HepG2 (cell line): ENCODE data around the gene HS6ST1. TPM values are rescaled to one million over a fixed set of nuclear protein-coding genes. Genes with fewer than 3 reads are reported as not detected.

Experiments
- ATAC-seq: fragments of 200-7000 bp; cut with Tn5 transposase; 3 replicates; pipeline ENCODE4 v1.9.1; 2020; ENCODE audit warnings: mild to moderate bottlenecking, moderate library complexity
- BruUV-seq: library from RNA; stranded (reverse); fragments of 400-500 nt; replicated peaks from 2 replicates; lab custom pipeline; 2021; lab: Mats Ljungman, UMichigan
- CTCF ChIA-PET: fragments of 300-600 bp; formaldehyde crosslinking; extraction: SDS; loops from one replicate; lab custom pipeline; 2021; ENCODE audit warnings: low total read pairs, inconsistent platforms, low intra/inter-chr PET ratio; lab: Yijun Ruan, JAX
- POLR2A ChIA-PET: fragments of 350-600 bp; sonication (Branson Sonifier 250); formaldehyde crosslinking; loops from one replicate; lab custom pipeline; 2020; ENCODE audit warnings: antibody characterized with exemption, inconsistent platforms; lab: Yijun Ruan, JAX
- DNase-seq: peaks from one replicate; pipeline ENCODE4 v3.0.0-alpha.2; 2015; ENCODE audit warnings: low spot score
- FAIRE-seq: peaks from 3 replicates; lab custom pipeline; 2011; peaks lifted over from hg19 to GRCh38; lab: Jason Lieb, UNC
- H2AFZ ChIP-seq: one replicate; pipeline ENCODE4 v1.6.1; 2011; ENCODE audit warnings: low read length, inconsistent platforms
- H3K27ac ChIP-seq: fragments of 300-600 bp; 3 replicates; pipeline ENCODE4 v1.8.0; 2011; ENCODE audit warnings: mixed run types, mild to moderate bottlenecking, mixed read lengths, low read length, inconsistent platforms; ENCODE audit not compliant: insufficient read depth; ENCODE audit errors: extremely low read length
- H3K27me3 ChIP-seq, 2 experiments: fragments of 200-600 bp in 1 of 2; 2 replicates in 1 of 2; 3 replicates in 1 of 2; pipeline versions ENCODE4 v1.6.0 to v1.8.0; 2011; ENCODE audit warnings: low read length in 2 of 2, mild to moderate bottlenecking in 2 of 2, moderate library complexity in 2 of 2, inconsistent platforms in 1 of 2; ENCODE audit not compliant: insufficient read depth in 2 of 2, control insufficient read depth in 1 of 2
- H3K36me3 ChIP-seq, 2 experiments: fragments of 200-600 bp in 1 of 2; replicated peaks in 1 of 2; 2 replicates in 1 of 2; 3 replicates in 1 of 2; pipeline versions ENCODE4 v1.5.1 to v1.8.0; 2011; ENCODE audit warnings: low read length in 2 of 2, inconsistent platforms in 1 of 2; ENCODE audit not compliant: insufficient read depth in 2 of 2, control insufficient read depth in 1 of 2
- H3K4me1 ChIP-seq: 2 replicates; pipeline ENCODE4 v1.5.1; 2012; ENCODE audit warnings: low read length, inconsistent platforms; ENCODE audit not compliant: insufficient read depth
- H3K4me2 ChIP-seq: 2 replicates; pipeline ENCODE4 v1.6.0; 2011; ENCODE audit warnings: low read depth, low read length, inconsistent platforms
- H3K4me3 ChIP-seq, 3 experiments: fragments of 200-600 bp in 1 of 3; sonication (generic), shearing (Covaris generic) in 1 of 3; replicated peaks in 1 of 3; 2 replicates each; pipeline ENCODE4 v1.5.1; 2011 to 2016; ENCODE audit warnings: low read length in 3 of 3, inconsistent platforms in 2 of 3, low read depth in 2 of 3, mild to moderate bottlenecking in 2 of 3, control low read depth in 1 of 3, mixed read lengths in 1 of 3; ENCODE audit not compliant: insufficient read depth in 1 of 3
- H3K79me2 ChIP-seq: one replicate; pipeline ENCODE4 v1.6.1; 2011; ENCODE audit warnings: low read length, inconsistent platforms; ENCODE audit not compliant: insufficient read depth
- H3K9ac ChIP-seq: 2 replicates; pipeline ENCODE4 v1.6.0; 2011; ENCODE audit warnings: mild to moderate bottlenecking, low read depth, low read length, inconsistent platforms; ENCODE audit not compliant: insufficient read depth
- H3K9me3 ChIP-seq: 2 replicates; pipeline ENCODE4 v1.5.1; 2012; ENCODE audit warnings: mild to moderate bottlenecking, low read length
- H4K20me1 ChIP-seq: 2 replicates; pipeline ENCODE4 v1.6.0; 2011; ENCODE audit warnings: inconsistent platforms, mild to moderate bottlenecking, low read length, moderate library complexity; ENCODE audit not compliant: insufficient read depth
- CBX2 ChIP-seq, 2 experiments: fragments of 200-600 bp in 1 of 2; sonication (generic); formaldehyde crosslinking in 1 of 2; IDR thresholded peaks; 2 replicates each; pipeline versions ENCODE4 v1.7.0 to v1.8.1; 2018 to 2022; ENCODE audit warnings: low read depth in 2 of 2, low read length in 1 of 2, mild to moderate bottlenecking in 1 of 2, missing genetic modification reagents in 1 of 2
- GRHL1 ChIP-seq: sonication (generic); formaldehyde crosslinking; conservative IDR thresholded peaks from 2 replicates; pipeline ENCODE4 v1.8.0; 2022; ENCODE audit warnings: missing genetic modification reagents
- HOMEZ ChIP-seq: IDR thresholded peaks from 2 replicates; pipeline ENCODE4 v1.6.1; 2016; ENCODE audit warnings: low read depth
- ISL2 ChIP-seq: sonication (generic); formaldehyde crosslinking; IDR thresholded peaks from 2 replicates; pipeline ENCODE4 v1.5.0; 2020; ENCODE audit warnings: missing genetic modification reagents
- LCORL ChIP-seq, 2 experiments: fragments of 450-650 bp in 1 of 2; sonication (generic) in 1 of 2; formaldehyde crosslinking in 1 of 2; IDR thresholded peaks; 2 replicates each; pipeline versions ENCODE4 v1.5.0 to v1.6.1; 2017 to 2020; ENCODE audit warnings: antibody characterized with exemption in 1 of 2, missing genetic modification reagents in 1 of 2
- PBX2 ChIP-seq: IDR thresholded peaks from 2 replicates; pipeline ENCODE4 v1.6.1; 2016; ENCODE audit warnings: control low read depth
- SIX1 ChIP-seq: sonication (generic); formaldehyde crosslinking; IDR thresholded peaks from 2 replicates; pipeline ENCODE4 v1.4.0; 2020; ENCODE audit warnings: missing genetic modification reagents, borderline replicate concordance
- ZNF280B ChIP-seq: sonication (generic); formaldehyde crosslinking; IDR thresholded peaks from 2 replicates; pipeline ENCODE4 v1.5.0; 2020; ENCODE audit warnings: missing genetic modification reagents, mild to moderate bottlenecking, borderline replicate concordance
- ZNF572 ChIP-seq: sonication (generic); formaldehyde crosslinking; IDR thresholded peaks from 2 replicates; pipeline ENCODE4 v1.5.1; 2020; ENCODE audit warnings: mild to moderate bottlenecking, missing genetic modification reagents
- ZNF850 ChIP-seq: sonication (generic); formaldehyde crosslinking; conservative IDR thresholded peaks from 2 replicates; pipeline ENCODE4 v1.9.0; 2021; ENCODE audit warnings: mild to moderate bottlenecking, missing genetic modification reagents
- ZSCAN25 ChIP-seq: sonication (generic); formaldehyde crosslinking; IDR thresholded peaks from 2 replicates; pipeline ENCODE4 v1.8.0; 2022; ENCODE audit warnings: mild to moderate bottlenecking, missing genetic modification reagents
- WGBS: methylation state at CpG from one replicate; pipeline ENCODE4 v1.1.6; 2017; ENCODE audit warnings: low lambda C conversion rate; 5-methylcytosine and 5-hydroxymethylcytosine counted together
- in situ Hi-C: cut with HindIII; loops from 2 replicates; pipeline ENCODE4 v1.10.0; 2017; ENCODE audit warnings: low pct_unique_long_range_greater_than_20kb; ENCODE audit not compliant: extremely low pct_ligation_motif_present
- intact Hi-C: fragments of 100-400 bp; cut with micrococcal nuclease; formaldehyde crosslinking; loops from one replicate; pipeline ENCODE4 v1.10.0; 2022; ENCODE audit not compliant: unreplicated experiment
- polyA plus RNA-seq, 8 experiments: library from polyadenylated mRNA; depleted of rRNA in 3 of 8; stranded (reverse) in 7 of 8; unstranded in 1 of 8; fragments of >200 nt; fragmentation: Illumina TruSeq in 4 of 8; extraction: Trizol in 4 of 8; gene quantifications; 2 replicates each; pipeline versions ENCODE4 v1.2.1 to v1.2.3, GENCODE V29; 2011 to 2016; ENCODE audit warnings: low read depth in 4 of 8, missing spikeins in 1 of 8, mixed read lengths in 1 of 8; ENCODE audit not compliant: insufficient read depth in 1 of 8
- total RNA-seq, 5 experiments: library from RNA; depleted of rRNA; stranded (reverse); fragments of >200 nt; fragmentation: Illumina TruSeq; extraction: Trizol; gene quantifications; 2 replicates each; pipeline ENCODE4 v1.2.3, GENCODE V29; 2016; ENCODE audit warnings: low read depth in 1 of 5

Gene HS6ST1
- total and polyA plus RNA-seq, 2 of the 13 experiments (the other 11 are each of a cell fraction or from before 2014, with no cell fraction given) = 34.5 to 84.6 TPM

- no TSS peak for BruUV-seq
- H3K79me2 ChIP-seq = no peaks in the 10 kb centered on the region
- no peak; the same call in 2 of the 3 replicates for ATAC-seq
Observed at GRCh38 chr2:128345436-128346165, 26.9 kb upstream of the HS6ST1 start.

More at GRCh38 chr2:128345436-128346165, 26.9 kb upstream of the HS6ST1 start:
- Histone ChIP-seq H3K27me3 (no peaks in the 10 kb centered on the region), H3K36me3 (no peaks in the 10 kb centered on the region), H3K27ac (no peak overlapping the region), H3K9me3 (no peaks in the 10 kb centered on the region), H4K20me1 (no peaks in the 10 kb centered on the region), H3K9ac (no peak overlapping the region), H3K4me1 (peaks cover 9% of the 10 kb centered on the region; the same call in 1 of the 2 replicates), H3K4me2 (no peak overlapping the region), H3K4me3 (no peak overlapping the region), H2AFZ (no peak overlapping the region)
- WGBS = 91% methylated on average over 43 of the region's 43 CpGs
- in situ Hi-C loops = no loop called here
- intact Hi-C loops = no loop called here
- FAIRE-seq (no peak), DNase-seq (no peak)
- TF ChIP-seq SIX1 = no peak
- no peak for TF ChIP-seq ISL2 (CRISPR knock-in tag)
- TF ChIP-seq ZSCAN25 (CRISPR knock-in tag) = no peak
- TF ChIP-seq ZNF850 (CRISPR knock-in tag) = no peak
- no peak for TF ChIP-seq LCORL (IDR thresholded peaks at IDR 0.05)
- no peak for TF ChIP-seq LCORL (CRISPR knock-in tag; IDR thresholded peaks at IDR 0.05)
- no peak for TF ChIP-seq HOMEZ (CRISPR knock-in tag)
- TF ChIP-seq ZNF572 (CRISPR knock-in tag) = no peak
- no peak for TF ChIP-seq CBX2 (IDR thresholded peaks at IDR 0.05; ENCODE audit: low read depth, low read length)
- TF ChIP-seq CBX2 (CRISPR knock-in tag; IDR thresholded peaks at IDR 0.05; ENCODE audit: low read depth) = no peak
- TF ChIP-seq PBX2 = no peak
- TF ChIP-seq ZNF280B = no peak
- TF ChIP-seq GRHL1 (CRISPR knock-in tag) = no peak
- CTCF ChIA-PET = no interaction called here
- POLR2A ChIA-PET = no interaction called here
